ENCODE measurements around the gene SHMT2. TPM values are rescaled to one million over a fixed set of nuclear protein-coding genes. Genes with fewer than 3 reads are reported as not detected.

SHMT2 gene
- total and polyA plus RNA-seq, 7 donors: 24.6 to 100 (median 30.0) TPM

DNA sequence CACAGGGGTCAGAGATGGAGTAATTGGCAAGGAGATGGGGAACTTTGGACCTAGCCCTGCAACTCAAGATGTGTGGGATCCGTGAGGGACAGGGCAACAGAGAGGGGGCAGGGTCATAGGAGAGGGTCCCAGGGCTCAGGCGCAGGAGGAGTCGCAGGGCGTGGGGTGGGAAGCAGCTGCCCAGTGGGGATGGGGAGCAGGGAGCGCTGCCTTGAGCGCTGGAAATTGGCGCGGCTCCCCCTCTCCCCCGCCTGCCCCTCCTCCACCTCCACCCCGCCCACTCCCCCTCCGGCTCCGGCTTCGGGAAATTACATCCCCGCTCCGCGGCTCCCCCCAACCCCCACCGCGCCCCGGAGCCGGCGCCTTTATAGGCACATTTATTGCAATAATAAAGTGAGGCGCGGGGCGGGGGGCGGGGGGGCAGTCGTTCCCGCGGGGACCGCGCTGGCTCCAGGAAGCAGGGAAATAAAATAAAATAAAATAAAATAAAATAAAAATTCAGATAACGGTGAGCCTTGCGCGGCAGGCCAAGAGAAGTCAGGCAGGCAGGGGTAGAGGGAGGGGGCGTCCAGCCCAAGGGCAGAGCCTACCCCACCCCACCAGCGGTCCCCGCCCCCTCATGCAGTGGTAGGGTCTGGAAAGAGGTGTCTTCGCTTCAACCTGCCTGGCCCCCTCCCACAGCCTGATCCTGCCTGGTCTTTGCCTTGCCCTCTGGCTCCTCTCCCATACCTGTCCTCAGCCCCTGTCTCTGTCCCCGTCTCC lies 9.3 kb upstream of the SHMT2 start:
- Histone ChIP-seq H3K27ac (no peak overlapping the region), H3K36me3 (no peaks in the 10 kb centered on the region), H3K4me3 (no peak overlapping the region), H3K27me3 (peaks cover 82 to 100% (median 98%) of the 10 kb centered on the region in 3 donors), H3K9me3 (no peaks in the 10 kb centered on the region), H3K4me1 (peaks cover 0 to 34% (median 24%) of the 10 kb centered on the region in 4 donors)
- no peak for DNase-seq
- intact Hi-C loops (cut with DNase I): no loop called here
- 4 to 6% methylated on average over 38 of the region's 38 CpGs for WGBS, 2 donors
- TF ChIP-seq POLR2AphosphoS5 (IDR thresholded peaks at IDR 0.05) (no peak), EP300 (IDR thresholded peaks at IDR 0.05) (no peak), POLR2A (IDR thresholded peaks at IDR 0.05) (no peak)
- TF ChIP-seq, protein P1, sequence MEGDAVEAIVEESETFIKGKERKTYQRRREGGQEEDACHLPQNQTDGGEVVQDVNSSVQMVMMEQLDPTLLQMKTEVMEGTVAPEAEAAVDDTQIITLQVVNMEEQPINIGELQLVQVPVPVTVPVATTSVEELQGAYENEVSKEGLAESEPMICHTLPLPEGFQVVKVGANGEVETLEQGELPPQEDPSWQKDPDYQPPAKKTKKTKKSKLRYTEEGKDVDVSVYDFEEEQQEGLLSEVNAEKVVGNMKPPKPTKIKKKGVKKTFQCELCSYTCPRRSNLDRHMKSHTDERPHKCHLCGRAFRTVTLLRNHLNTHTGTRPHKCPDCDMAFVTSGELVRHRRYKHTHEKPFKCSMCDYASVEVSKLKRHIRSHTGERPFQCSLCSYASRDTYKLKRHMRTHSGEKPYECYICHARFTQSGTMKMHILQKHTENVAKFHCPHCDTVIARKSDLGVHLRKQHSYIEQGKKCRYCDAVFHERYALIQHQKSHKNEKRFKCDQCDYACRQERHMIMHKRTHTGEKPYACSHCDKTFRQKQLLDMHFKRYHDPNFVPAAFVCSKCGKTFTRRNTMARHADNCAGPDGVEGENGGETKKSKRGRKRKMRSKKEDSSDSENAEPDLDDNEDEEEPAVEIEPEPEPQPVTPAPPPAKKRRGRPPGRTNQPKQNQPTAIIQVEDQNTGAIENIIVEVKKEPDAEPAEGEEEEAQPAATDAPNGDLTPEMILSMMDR (IDR thresholded peaks at IDR 0.05): no peak

DNA sequence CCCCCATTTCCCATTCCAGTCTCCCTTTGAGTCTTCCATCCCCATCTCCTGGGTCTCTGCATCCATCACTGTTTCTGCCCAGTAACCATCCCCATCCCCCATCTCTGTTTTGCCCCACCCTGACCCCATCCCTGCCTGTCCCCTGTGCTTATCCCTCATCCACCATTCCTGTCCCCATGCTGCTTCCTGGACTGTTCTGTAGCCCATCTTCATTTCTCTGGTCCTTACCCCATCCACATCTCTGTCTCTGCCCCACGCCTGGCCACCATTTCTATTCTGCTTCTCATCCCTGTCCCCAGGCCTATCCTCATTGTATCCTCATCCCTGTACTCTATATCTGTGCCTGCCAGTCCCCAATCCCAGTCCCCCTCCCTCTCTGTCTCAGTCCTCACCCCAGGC lies 8.7 kb upstream of the SHMT2 start:
- intact Hi-C loops (cut with DNase I): no loop called here
- Histone ChIP-seq H3K4me1 (peaks cover 0 to 36% (median 27%) of the 10 kb centered on the region in 4 donors), H3K27ac (no peak overlapping the region), H3K9me3 (no peaks in the 10 kb centered on the region), H3K36me3 (no peaks in the 10 kb centered on the region), H3K27me3 (peaks cover 82 to 100% (median 98%) of the 10 kb centered on the region in 3 donors), H3K4me3 (no peak overlapping the region)
- WGBS, 2 donors: 20 to 30% methylated on average over 1 of the region's 1 CpG
- DNase-seq: no peak
- TF ChIP-seq POLR2AphosphoS5 (IDR thresholded peaks at IDR 0.05): no peak
- no peak for TF ChIP-seq EP300 (IDR thresholded peaks at IDR 0.05)
- no peak for TF ChIP-seq POLR2A (IDR thresholded peaks at IDR 0.05)
- TF ChIP-seq, protein P1 (IDR thresholded peaks at IDR 0.05): no peak

DNA sequence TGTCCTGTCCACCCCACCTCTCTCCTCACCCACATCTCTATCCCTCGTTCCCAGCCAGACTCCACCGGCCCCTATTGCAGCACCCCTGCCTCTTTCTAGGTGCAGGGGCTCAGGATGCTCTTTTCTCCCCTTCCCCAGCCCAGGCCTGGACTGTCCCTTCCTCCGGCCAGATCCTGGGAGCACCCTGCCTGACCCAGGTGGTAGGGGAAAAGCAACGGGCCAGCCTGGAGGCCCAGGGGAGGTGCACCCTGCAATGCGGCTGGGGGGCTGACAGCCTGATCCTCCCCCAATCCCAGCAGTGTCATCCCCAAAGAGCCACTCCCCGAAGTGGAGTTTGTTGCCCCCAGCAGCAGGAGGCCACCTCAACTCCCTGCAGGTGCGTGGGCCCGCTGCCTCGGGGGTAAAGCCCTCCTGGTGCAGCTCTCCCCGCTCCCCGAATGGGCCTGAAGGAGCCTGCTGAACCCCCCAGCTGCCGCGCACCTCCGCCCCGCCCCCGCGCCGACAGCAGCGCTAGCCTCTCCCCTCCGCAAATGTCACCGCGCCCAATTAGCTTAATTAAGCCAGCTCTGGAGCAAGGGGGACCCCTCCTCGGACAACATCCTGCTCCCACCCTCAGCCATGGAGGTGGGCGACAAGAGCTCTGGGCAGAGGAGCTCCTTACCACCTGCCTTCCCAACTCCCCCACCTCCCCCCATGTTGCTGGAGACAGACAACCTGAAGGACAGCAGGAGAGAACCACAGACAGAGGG lies 8.2 kb upstream of the SHMT2 start:
- peaks cover 0 to 31% (median 22%) of the 10 kb centered on the region in 4 donors for H3K4me1 ChIP-seq
- no peak overlapping the region for H3K27ac ChIP-seq
- H3K27me3 ChIP-seq: peaks cover 82 to 100% (median 98%) of the 10 kb centered on the region in 3 donors
- no peaks in the 10 kb centered on the region for H3K9me3 ChIP-seq
- 5 to 11% methylated on average over 24 of the region's 24 CpGs for WGBS, 2 donors
- no peak overlapping the region for H3K4me3 ChIP-seq
- intact Hi-C loops (cut with DNase I): no loop called here
- TF ChIP-seq, protein P1 (IDR thresholded peaks at IDR 0.05): no peak
- no peak for TF ChIP-seq EP300 (IDR thresholded peaks at IDR 0.05)
- no peak for TF ChIP-seq POLR2A (IDR thresholded peaks at IDR 0.05)
- no peak for TF ChIP-seq POLR2AphosphoS5 (IDR thresholded peaks at IDR 0.05)
- DNase-seq: no peak
- no peaks in the 10 kb centered on the region for H3K36me3 ChIP-seq

DNA sequence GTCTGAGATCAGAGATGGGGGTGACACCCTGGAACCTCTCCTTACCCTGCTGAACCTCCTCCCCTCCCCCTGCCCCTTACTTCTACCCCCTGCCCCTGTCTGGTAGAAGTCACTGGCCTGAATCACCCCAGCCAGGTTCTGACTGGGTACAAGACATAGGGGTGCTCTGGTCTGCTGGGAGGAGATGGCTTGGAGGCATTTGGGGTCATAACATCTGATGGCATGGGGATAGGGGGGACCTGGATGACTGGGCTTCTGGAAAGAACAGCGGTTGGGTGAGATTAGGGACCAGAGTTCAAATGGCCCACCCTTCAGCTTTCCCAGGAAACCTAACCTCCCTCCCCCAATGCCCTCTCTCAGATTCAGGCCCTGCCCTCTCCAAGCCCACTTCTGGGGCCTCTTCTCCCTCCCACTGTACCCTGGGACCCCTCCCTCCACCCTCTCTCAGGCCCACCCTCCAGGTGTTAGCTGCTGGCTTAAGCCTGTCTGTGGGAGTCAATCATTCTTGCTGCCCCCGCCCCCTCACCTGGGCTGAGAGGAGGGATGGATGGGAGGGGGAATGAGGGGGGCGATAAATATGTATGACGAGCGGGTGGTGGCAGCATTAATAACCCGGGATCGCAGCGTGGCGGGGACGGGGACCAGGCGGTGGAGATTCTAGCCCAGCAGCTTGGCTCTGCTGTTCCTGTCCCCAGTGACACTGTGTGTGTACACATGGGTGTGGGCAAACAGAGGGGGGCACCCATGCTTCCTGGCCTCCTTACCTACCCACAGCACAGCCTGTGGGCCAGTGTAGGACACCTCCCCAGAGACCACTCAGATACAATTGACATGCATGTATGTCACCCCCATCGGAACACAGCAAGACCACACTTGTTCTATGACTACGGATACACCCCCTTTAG lies 7.0 kb upstream of the SHMT2 start:
- Histone ChIP-seq H3K36me3 (no peaks in the 10 kb centered on the region), H3K4me1 (peaks cover 0 to 28% (median 15%) of the 10 kb centered on the region in 4 donors), H3K27me3 (peaks cover 80 to 100% (median 98%) of the 10 kb centered on the region in 3 donors), H3K27ac (no peak overlapping the region), H3K9me3 (no peaks in the 10 kb centered on the region), H3K4me3 (no peak overlapping the region)
- intact Hi-C loops (cut with DNase I): no loop called here
- 15 to 28% methylated on average over 13 of the region's 13 CpGs for WGBS, 2 donors
- TF ChIP-seq EP300 (IDR thresholded peaks at IDR 0.05): no peak
- TF ChIP-seq, protein P1 (IDR thresholded peaks at IDR 0.05): no peak
- TF ChIP-seq POLR2AphosphoS5 (IDR thresholded peaks at IDR 0.05): no peak
- no peak for TF ChIP-seq POLR2A (IDR thresholded peaks at IDR 0.05)
- no peak for DNase-seq
